Stimulated activated CD8-positive, alpha-beta memory T cell treated with anti-CD3 and anti-CD28 coated beads, Interleukin-4, amount 100 ng/mL, for 24 hours (primary cell): ENCODE measurements around the gene CLVS2.

Source experiments
- DNase-seq: peaks from one replicate; pipeline ENCODE4 v3.0.0-alpha.2; 2020; ENCODE audit warnings: low read depth

The CLVS2 gene

DNA sequence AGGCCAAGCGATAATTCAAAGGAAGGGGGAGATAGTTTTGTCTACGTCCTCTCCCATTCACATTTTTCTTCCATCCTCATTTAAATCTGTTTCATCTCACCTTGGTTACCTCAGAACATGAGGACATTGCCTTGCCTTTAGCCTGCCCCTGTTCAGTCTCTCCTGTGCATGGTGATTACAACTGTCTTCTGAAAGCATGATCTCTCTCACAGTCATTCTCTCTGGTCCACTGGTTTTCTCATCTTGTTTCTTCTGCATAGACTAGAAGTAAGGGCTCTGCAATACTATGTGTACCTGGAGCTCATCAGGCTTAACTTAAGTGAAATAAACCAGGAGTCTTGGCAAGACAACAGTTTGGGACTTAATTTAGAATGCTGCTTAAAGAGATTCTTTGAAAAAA, 31.4 kb downstream of the CLVS2 start:
- no peak for DNase-seq

DNA sequence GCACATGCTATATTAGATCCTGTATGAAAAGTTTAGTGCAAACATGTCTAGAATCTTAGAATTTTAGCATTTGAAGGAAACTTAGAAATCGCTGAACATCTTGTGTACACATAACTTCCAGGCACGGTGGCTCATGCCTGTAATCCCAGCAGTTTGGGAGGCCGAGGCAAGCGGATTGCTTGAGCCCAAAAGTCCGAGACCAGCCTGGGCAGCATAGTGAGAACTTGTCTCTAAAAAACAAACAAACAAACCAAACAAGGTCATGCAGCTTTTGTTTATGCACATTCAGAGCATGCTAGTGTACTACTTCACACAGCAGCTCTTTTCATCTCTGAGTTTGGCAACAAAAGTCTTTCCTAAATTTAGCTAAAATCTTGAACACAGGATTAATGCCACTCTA, 32.2 kb downstream of the CLVS2 start:
- no peak for DNase-seq

DNA sequence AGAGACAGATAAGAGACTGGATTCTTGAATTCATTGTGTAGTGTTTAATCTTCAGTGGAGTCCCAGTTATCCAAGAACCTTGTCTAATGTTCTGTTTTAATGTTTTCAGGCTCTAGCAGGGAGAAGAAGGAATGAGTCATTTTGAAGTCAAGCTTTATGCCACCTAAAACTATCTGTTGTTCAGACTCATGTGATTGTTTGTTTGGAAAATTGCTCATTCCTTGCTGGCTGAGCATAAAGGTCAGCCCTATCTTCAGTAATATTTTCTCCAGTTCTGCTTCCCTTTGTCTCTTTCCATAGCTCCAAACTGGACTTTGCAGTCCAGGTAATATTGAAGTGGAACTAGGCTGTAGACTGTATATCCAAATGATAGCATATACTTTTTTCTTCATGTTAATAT, 34.2 kb downstream of the CLVS2 start:
- DNase-seq: no peak

DNA sequence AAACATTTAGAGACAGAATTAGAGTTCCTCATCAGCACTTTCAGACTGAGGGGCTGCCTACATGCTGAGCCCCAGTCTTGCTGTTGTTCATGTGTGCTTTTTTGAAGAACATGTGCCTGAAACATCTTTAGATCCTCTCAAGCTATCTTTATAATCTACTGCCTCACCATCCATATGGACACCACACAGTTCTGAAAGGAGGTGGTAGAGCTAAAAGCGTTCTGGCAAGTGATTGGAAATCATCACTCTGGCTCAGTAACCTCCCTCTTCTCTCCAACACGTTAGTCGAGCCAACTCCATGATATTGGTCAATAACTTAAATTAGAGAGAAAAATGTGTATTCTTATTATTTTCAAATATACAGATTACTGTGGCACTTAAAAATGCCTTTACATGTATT, 40.6 kb downstream of the CLVS2 start:
- no peak for DNase-seq

DNA sequence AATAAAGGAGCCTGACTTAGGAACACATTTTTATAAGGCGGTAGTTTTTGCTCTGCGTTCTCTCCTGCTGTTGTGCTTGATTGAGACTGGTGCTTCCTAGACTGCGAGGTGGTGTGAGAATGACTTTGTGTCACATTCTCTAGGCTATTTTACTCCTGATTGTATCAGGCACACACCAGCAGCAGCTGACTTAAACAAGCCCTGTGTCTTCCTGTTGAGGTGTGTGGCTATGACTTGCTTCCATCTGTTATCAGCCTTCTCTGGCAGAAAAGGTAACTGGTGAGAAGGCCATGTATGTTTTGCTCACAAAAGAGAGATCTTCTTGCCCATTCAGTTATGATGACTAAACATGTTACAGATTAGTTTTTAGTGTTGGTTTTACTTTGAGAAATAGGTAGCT, 43.4 kb downstream of the CLVS2 start:
- DNase-seq: no peak

DNA sequence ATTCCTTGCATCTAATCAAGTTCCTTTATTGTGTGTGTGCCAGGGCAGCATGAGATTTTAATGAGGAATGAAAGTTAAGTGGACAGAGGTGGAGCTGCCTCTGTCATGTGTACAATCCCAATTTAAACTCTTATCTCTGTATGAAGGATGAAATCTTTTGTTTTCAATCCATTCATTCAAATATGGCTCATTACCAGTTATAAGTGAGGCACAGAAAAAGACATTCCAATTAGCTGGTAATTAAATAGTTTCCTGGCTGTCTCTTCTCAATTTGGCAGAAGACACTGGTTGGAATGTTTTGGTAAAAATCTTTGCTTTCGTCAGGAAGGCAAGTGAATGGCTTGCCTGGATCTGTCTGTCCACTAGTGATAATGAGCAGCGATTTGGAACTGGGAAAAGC, 46.4 kb downstream of the CLVS2 start:
- DNase-seq: no peak

DNA sequence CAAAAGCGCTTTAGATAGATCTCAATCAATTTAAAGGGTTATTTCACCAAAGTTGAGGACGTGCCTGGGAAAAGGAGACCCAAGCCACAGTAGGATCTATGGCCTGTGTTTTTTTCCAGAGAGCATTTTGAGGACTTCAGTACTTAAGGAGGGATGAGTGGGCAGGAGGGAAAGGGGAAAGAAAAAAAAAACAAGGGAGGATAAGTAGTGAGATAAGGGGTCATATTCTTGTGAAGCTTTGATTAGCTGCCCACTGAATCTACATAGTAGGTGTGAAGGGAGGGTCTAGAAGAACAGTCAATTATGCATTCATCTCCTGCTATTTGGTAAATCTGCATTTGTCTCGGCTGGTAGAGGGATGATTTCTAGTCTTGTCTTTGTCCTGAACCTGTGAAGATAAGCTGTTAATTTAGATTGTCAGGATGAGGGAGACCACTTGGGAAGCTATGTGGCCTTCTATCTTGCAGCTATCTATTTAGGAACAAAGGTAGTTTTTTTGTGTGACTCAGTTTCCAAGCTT, 48.4 kb downstream of the CLVS2 start:
- DNase-seq: no peak

DNA sequence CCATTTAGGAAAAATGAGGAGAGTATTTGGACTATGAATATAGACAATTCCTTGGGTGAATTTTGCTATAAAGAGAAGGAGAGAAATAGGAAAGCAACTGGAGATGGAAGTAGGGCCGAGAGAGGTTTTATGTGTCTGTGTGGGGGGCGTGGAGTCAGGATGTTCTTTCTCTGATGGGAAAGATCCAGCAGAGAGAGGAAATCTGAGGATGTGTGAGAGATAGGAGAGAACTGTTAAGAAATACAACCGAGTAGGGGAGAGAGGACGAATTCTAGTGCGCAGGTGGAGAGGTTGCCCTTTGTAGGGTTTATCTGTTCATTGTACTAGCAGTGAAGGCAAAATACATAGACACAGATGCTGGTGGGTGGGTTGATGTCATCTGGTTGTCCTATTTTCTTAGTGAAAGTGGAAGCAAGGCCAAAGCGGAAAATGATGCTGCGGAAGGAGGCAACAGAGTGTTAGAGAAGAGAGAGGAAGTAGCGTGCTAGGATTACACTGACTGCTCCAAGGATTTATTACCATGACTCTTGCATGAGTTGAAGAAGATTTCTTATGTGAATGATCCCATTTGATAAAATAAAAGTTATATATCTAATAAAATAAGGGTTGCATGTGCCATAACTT, 57.7 kb downstream of the CLVS2 start:
- no peak for DNase-seq

DNA sequence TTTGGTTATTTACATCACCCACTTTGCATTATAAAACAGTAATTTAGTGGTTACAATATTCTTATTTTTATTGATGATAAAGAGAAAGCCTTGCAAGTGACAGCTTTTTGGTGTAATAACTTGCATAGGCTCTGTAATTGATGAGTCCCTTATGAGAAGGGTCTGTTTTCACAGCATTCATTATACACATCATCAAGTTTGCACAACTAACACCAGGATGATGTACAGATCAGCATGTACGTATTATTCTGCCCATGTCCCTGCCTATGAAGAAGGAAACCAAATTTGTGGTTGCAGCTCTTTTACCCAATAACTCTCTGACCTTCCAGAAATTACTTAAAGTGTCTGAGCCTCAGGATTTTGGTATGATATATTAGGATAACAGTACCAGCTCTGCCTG, 59.2 kb downstream of the CLVS2 start:
- no peak for DNase-seq

DNA sequence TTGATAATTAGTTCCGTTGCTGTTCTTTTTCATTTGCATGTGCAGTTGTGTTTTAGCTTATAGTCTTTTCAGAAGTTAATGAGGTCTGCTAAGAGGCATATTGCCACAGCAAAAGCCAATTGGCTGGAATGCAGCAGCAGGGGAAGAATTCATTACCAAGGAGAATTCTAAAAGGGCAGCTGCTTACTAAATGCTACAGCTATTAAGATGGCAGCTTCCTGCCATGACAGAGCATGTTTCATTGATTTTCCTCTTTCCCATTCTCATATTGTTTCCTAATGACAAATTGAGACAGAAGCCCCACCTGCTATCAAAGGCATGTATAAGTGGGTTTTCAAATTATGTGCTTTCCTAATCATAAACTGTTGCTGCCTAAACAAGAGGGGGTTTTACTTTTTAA, 66.6 kb downstream of the CLVS2 start:
- no peak for DNase-seq

DNA sequence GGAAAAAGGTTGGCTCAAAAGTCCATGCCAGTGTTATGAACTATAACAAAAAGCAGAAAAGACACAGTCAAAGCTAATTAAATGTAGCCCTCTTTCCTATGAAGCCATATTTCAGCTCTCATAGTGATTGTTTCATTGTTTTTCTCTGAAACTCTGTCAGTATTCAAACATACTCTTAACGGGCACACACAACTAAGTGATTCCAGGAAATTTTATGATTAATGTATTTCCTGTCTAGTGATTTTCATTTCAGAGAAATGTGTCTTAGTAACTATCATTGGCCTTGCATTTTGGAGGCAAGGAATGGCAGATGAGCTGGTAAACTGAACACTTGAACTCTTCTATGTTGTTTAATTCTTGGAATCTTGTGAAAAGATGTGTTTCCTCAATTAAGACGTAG, 68.0 kb downstream of the CLVS2 start:
- DNase-seq: no peak

DNA sequence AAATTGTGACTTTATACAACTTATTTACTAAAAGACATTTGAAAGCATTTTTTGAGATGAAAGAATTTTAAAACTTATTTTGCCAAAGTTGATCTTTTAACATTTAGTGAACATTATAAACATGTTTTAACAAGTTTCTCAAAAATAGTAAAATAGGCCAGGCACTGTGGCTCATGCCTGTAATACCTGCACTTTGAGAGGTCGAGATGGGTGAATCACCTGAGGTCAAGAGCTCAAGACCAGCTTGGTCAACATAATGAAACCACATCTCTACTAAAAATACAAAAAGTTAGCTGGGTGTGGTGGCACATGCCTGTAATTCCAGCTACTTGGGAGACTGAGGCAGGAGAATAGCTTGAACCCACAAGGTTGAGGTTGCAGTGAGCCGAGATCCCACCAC, 78.6 kb downstream of the CLVS2 start:
- no peak for DNase-seq

DNA sequence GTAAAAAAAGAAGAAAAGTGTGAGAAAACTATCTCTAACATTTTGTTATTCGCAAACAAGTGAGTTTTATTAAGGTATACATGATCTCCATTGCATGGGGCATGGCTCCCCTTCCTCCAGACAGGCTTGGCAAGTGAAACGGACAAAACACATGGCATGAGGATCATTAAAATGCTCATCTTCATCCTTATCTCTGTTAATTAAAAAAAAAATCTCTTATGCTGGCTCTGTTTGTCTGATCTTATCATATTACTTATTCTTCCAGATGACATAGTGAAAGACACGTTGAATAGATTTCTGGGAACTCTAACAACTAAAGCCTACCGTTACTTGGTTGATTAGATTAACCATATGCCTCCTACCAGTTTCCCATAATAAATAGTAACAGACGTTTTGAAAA, 89.4 kb downstream of the CLVS2 start:
- DNase-seq: no peak

DNA sequence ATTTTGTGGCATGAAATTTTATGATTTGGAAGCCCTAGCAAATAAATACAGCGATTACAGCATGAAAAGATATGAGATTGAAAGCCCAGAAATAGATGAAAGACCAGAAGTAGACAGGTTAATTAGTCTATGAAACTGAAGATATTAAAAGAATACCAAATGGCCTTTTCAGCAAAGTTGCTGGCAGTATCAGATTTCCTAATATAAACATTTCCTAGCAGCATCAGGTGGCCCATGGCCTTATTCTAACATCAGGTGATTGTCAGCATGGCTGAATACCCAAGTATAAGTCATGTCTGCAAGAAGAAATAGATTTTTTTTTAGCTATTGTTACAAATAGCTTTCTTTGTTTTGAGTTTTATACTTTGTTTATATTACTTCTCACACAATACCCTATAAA, 93.2 kb downstream of the CLVS2 start:
- DNase-seq: no peak

DNA sequence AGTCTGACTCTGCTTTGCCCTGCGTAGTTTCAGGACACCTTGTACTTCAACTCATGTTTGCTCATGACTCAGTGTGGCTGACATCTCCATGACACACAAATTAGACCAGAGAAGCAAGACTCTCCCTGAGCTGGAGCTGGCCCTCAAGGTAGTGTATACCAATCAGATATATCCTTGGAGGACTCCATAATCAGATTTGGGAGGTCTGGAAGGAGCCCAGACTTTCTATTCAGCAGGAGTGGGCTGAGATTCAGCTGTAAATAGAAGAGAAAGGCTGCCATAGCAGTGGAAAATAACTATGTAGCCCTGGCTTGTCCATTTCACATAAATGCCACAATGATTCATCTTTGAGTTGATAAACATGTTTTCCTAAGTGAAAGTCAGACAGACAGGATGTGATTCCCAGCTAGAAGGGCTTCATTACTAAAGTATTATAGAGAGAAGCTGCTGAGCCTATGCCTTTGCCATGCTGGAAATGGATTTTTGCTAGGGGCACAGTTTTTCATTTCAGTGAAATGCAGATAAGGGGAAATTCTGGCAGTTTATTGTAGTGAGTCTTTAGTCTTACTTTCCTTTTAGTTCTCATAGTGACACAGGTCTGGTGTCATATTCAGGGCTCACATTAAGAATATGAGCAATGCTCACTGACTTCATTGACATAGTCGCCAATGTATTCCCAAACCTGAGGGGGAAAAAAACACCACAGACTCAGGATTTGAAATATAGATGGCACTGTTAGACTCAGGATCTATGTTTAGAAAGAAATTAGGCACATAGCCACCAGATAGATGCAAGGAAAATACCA, 95.3 kb downstream of the CLVS2 start:
- DNase-seq: no peak

DNA sequence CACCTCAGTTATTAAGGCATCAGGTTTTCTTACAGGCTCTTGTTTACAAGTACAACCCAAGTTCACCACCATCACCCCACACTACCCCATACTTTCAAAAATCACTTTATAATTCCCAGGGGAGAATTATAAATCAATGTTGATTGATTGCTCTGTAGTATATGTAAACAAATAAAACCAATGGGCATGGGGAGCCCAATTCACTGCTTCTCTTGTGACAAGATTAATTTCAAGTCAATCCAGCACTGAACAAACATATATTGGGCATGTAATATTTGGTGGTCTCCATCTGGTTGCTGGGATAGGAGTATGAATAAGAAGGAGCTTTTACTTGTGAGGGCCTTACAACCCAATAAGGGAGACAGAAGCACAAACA, 95.8 kb downstream of the CLVS2 start:
- no peak for DNase-seq

DNA sequence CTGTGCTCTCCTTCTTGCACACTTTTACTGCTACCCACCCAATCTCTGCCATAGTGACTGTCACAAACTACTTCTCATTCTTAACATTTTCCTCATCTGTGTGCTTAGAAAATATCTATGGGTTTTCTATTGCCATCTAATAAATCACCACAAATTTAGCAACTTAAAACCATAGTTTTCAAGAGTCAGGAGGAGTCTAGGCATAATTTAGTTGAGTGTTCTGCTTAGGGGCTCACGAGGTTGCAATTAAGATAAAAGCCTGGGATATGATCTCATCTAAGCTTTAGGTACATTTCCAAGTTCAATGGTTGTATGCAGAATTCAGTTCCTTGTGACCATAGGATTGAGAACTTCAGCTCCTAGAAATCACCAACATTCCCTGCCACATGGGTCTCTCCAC, 98.8 kb downstream of the CLVS2 start:
- no peak for DNase-seq

DNA sequence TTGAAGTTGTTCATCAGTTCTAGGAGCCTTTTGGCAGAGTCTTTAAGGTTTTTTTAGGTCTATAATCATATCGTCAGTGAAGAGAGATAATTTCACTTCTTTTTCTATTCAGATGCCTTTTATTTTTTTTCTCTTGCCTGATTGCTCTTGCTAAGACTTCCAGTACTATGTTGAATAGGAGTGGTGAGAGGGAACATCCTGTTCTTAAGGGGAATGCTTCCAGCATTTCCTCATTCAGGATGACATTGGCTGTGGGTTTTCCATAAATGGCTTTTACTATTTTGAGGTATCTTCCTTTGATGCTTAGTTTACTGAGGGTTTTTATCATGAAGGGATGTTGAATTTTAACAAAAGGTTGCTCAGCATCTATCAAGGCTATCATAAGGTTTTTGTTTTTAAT, 109.5 kb downstream of the CLVS2 start:
- no peak for DNase-seq

DNA sequence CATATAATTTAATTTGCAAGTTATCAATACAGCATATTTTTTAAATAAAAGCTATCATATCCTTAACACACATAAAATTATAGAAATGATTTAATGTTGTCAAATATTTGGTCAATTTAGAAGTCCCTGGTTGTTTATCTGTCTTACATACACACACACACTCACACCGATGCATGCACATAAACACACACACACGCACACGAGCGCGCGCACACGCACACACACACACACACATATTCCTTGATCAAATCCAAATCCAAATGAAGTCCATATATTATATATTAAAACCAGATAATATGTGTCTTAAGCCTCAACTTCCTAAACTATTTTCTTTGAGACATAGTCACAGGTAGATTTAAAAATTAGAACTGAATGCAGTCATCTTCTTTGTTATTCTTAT, 120.3 kb downstream of the CLVS2 start:
- no peak for DNase-seq

DNA sequence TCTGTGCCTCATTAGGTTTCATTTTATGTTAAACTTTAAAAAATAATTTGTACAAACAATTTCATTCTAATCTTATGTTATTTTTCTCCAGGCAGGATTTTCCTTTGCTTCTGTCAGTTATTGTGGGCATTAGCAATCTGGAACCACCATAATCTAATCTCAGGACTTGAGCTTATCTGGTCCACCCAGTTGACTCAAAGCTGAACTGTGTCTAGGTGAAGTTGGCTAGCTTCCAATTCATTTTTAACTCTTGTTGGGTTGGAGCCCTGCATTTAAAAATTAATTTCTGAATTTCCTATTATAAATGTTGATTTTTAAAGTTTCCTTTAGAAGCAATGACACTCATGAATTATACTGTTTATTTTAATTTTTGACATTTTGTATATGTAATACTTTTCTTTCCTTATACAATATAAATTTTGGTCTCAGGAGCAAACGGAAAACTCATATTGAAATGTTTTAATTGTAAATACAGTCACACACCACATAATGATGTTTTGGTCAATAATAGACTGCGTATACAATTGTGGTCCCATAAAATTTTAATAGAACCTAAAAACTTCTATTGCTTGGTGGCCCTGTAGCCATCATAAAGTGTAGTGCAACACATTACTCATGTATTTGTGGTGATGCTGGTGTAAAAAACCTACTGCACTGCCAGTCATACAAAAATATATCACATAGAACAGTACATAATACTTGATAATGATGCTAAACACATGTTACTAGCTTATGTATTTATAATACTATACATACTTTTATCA, 121.3 kb downstream of the CLVS2 start:
- DNase-seq: no peak

DNA sequence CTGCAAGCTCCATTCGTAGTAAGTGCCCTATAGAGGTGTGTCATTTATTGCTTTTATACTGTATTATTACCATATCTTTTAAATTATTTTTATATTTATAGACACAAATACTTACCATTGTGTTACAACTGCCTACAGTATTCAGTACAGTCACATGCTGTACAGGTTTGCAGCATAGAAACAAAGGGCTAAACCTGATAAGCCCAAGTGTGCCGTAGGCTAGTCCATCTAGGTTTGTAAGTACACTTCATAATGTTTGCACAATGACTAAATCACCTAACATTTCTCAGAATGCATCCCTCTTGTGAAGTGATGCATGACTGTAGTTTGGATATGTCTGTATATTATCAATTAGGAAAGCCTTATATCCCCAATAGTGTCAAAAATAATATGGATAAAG, 122.8 kb downstream of the CLVS2 start:
- no peak for DNase-seq
